Measurements from ENCODE around the gene NOL4L.

The NOL4L gene

DNA sequence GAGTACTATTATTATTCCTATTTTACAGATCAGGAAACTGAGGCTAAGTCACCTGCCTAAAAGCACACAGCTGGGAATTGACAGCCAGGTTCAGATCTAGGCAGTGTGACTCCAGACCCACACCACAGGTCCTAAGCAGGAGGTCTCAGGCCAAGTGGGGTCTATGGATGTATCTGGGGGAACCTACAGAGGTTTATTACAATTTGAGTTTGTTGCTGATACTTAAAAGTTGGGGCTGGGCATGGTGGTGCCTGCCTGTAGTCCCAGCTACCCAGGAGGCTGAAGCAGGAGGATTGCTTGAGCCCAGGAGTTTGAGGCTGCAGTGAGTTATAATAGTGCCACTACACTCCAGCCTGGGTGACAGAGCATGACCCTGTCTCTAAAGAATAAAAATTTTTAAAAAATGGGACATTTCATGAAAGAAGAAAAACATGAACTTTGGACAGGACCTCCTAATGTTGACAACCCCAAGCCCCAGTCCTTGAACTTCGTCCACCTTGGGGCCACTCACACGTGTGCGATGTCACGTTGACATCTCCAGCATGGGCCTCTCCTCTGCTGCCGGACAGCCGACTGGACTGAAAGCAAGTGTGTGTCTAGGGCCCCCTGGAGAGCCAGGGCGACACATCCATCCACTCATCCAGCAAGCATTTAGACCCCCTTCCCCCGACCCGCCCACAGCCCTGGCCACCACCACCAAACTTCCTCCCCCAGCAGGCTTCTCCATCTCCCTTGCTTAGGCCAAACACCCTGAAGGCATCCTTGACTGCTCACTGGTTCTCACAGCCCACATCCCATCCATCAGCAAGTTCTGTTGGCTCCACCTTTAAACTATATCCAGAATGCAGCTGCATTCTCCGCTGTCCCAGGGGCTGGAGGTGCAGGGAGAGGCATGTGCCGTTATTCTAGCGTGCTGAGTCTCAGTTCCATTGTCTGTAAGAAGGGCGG, 40.0 kb downstream of the NOL4L start:
- no peak overlapping the region for H3K4me3 ChIP-seq (ENCODE audit: low read depth, low read length)
- no peak for DNase-seq (ENCODE audit: low read depth)
- TF ChIP-seq, protein P1, sequence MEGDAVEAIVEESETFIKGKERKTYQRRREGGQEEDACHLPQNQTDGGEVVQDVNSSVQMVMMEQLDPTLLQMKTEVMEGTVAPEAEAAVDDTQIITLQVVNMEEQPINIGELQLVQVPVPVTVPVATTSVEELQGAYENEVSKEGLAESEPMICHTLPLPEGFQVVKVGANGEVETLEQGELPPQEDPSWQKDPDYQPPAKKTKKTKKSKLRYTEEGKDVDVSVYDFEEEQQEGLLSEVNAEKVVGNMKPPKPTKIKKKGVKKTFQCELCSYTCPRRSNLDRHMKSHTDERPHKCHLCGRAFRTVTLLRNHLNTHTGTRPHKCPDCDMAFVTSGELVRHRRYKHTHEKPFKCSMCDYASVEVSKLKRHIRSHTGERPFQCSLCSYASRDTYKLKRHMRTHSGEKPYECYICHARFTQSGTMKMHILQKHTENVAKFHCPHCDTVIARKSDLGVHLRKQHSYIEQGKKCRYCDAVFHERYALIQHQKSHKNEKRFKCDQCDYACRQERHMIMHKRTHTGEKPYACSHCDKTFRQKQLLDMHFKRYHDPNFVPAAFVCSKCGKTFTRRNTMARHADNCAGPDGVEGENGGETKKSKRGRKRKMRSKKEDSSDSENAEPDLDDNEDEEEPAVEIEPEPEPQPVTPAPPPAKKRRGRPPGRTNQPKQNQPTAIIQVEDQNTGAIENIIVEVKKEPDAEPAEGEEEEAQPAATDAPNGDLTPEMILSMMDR (IDR thresholded peaks at IDR 0.05; ENCODE audit: insufficient read depth, low read depth, low read length, missing control alignments): no peak

DNA sequence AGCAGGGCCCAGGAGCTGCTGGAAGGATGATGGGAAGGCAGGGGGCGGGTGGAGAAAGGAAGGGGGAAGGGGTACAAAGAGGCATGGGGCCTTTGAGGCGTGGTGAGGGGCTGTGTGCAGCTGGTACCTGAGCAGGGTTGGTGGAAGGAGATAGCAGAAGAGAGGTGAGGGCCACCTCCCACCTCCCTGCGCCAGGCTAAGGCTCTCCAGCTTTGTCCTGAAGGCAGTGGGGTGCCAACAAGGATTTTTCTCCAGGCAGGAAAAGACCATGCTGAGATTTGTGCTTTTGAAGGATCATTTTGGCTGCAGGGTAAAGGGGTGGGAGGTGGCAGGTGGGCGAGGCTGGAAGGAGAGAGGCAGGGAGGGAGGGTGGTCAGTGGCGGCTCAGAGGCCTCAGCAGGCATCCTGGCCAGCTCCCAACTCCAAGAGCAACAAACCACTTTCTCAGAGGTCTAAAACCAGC, 40.8 kb downstream of the NOL4L start:
- TF ChIP-seq, protein P1 (IDR thresholded peaks at IDR 0.05; ENCODE audit: insufficient read depth, low read depth, low read length, missing control alignments): no peak
- no peak overlapping the region for H3K4me3 ChIP-seq (ENCODE audit: low read depth, low read length)
- no peak for DNase-seq (ENCODE audit: low read depth)

DNA sequence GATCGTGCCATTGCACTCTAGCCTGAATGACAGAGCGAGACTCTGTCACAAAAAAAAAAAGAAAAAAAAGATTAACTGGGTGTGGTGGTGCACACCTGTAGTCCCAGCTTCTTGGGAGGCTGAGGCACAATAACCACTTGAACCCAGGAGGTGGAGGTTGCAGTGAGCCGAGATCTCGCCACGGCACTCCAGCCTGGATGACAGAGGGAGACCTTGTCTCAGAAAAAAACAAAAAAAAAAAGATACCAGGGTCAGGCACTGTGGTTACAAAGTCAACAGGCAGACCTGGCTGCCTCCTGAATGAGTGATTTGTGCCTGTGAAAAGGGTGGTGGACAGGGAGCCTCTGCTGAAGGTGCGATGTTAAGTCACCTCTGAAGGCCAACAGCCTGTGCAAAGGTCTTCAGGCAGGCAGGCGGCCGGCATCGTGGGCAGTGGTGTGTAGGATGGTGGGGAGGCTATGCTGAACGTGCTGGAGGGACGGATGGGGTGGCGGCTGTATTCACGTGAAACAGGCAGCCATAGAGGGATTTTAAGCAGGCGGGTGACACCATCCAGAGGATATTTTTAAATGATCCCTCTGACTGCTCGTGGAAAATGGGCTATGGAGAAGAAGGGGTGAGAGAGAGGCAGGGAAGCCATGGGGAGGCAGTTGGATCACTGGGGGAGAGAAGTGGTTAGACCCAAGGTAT, 41.4 kb downstream of the NOL4L start:
- no peak for DNase-seq (ENCODE audit: low read depth)
- TF ChIP-seq, protein P1 (IDR thresholded peaks at IDR 0.05; ENCODE audit: insufficient read depth, low read depth, low read length, missing control alignments): no peak

DNA sequence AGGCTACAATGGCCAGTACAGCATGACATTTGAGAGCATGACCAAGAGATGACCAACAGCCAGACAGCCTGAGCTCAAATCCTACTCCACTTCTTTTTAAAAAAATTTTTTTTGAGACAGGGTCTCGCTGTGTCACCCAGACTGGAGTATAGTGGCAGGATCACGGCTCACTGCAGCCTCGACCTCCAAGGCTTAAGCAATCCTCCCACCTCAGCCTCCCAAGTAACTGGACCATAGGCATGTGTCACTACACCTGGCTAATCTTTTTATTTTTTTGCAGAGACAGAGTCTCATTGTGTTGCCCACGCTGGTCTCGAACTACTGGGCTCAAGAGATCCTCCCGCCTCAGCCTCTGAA, 42.9 kb downstream of the NOL4L start:
- TF ChIP-seq, protein P1 (IDR thresholded peaks at IDR 0.05; ENCODE audit: insufficient read depth, low read depth, low read length, missing control alignments): no peak
- DNase-seq (ENCODE audit: low read depth): no peak
- no peak overlapping the region for H3K4me3 ChIP-seq (ENCODE audit: low read depth, low read length)

More for the DNA sequence above, 41.4 kb downstream of the NOL4L start:
- H3K4me3 ChIP-seq (ENCODE audit: low read depth, low read length): no peak overlapping the region

DNA sequence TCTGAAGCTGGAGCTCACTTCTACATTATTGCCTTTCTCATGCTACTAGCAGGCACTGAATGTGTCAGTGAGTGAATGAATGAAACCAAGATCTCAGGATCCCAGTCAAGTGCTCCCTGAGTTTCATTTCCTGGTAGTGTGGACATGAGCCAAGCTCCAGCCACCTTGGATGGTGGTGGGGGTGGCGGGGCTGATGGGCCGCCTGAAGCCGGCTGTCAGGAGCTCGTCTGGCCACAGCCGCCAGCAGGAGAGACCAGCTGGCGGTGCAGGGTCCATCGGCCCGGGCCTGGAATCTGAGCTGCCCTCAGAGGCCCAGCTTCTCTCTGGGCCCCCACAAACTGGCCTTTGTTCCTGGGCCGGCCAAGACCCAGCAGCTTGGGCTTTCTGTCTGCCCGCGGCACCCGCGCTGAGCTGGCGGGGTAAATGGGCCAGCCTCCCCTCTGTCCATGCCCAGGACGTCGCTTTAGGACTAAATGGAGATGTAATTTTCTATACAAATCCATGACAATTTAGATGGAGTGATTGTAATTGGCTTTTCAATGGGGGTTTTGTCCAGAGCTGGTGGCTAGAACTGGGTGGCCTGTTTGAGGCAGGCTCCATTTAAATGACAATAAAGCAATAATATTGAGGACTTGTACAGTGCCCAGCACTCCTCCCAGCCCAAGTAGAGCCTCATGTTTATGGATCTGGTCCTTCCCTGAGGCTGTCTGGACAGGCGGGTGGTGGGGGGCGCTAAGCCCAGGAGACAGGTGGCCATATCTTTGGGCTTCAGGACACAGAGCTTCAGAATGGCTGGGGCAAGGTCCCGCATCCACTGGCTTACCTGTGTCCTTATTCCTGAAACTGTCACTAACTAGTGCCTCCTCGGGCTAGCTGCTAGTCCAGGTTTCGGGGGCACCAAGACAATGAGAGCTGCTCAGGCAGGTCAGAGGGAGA, 43.5 kb downstream of the NOL4L start:
- TF ChIP-seq, protein P1 (IDR thresholded peaks at IDR 0.05; ENCODE audit: insufficient read depth, low read depth, low read length, missing control alignments): no peak
- no peak for DNase-seq (ENCODE audit: low read depth)
- H3K4me3 ChIP-seq (ENCODE audit: low read depth, low read length): no peak overlapping the region
